ENCODE data around the gene TENM4.
"Not testable (repeated sequence)": the region's sequence is repeated elsewhere in the genome, so short reads cannot be mapped to it uniquely, and the experiment has no call there.

The TENM4 gene

DNA sequence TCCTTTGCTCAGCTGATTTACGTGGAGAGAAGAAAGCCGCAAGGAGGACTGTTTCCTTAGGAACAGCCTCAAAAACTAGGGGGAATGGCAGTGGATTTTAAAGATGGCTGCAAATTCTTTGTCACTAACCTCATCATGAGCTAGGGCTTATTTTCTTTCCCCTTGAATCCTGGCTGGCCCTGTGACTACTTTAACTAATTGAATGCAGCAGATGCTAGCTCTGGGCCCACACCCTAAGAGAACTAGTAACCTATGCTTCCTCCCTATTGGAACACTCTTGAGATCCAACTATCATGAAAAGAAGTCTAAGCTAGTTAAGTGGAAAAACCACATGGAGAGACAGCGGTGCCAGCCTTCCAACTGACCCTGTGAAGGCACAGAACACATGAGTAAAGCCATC is 444.8 kb downstream of the TENM4 start:
- no peak for DNase-seq

DNA sequence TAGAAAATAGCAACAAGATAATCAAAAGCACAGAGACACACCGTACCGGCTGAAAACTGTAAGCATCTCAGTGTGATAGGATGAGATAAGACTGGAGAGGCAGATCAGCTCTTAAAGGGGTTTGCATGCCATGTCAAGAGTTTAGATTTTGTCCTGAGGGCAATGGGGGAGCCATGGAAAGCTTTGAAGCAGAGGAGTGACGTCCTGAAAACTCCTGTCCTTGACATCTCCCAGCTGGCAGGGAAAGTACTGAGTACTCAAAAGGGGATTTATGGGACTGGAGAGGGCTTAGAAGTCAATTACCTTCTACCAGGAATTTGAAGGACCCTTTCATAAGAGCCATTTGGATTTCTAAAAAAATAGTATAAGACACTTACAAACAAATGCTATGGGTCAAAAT is 445.7 kb downstream of the TENM4 start:
- DNase-seq = no peak

GRCh38 chr11:78993802-78994430 is 446.9 kb downstream of the TENM4 start:
- DNase-seq = no peak

GRCh38 chr11:78991681-78992080 is 449.1 kb downstream of the TENM4 start:
- no peak for DNase-seq

DNA sequence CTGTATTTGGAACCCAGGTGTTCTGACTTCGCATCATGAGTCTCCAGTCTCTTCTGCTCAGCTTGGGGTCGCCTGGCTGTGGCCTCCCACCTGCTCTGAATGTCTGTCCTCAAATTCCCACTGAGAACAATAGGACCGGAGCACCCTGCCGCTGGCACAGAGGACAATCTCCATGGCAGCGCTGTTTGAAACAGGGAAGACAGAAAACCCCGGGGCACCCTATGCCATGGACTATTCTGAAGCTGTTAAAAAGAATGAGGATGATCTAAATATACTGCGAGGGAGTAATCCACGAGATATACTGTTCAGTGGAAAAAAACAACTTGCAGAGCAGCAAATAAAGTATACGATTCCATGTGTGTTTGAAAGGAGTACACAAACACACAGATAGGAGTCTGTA is 450.6 kb downstream of the TENM4 start:
- DNase-seq = no peak

- DNase-seq = no peak
These were observed 453.1 kb downstream of the TENM4 start for GRCh38 chr11:78987748-78988147.

GRCh38 chr11:78986305-78986704 is 454.5 kb downstream of the TENM4 start:
- DNase-seq = no peak

- DNase-seq = no peak
These were observed 455.2 kb downstream of the TENM4 start for GRCh38 chr11:78985663-78986062.

DNA sequence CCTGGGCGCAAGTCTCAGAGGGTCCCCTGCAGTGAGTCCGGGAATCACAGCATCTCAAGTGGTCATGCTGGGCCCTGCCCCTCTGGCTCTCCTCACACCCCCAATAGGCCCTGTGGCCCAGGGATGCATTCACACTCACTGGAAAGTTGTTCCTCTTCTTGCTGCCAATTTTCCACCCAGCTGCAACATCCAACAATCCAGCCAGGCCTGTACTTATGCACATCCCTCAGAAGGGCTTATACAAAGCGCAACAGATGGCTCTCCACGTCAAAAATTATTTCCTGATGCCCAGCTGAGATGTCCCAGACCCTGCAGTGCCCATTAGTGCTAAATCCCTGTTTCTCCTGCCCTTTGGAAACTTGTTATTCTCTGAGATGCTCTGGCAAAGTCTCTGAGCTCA is 458.4 kb downstream of the TENM4 start:
- DNase-seq = no peak

- no peak for DNase-seq
These were observed 459.7 kb downstream of the TENM4 start for GRCh38 chr11:78981153-78981552.

GRCh38 chr11:78978831-78979230 is 462.0 kb downstream of the TENM4 start:
- DNase-seq = no peak

- not testable (repeated sequence) for DNase-seq
These were observed 463.0 kb downstream of the TENM4 start for GRCh38 chr11:78977848-78978247.

DNA sequence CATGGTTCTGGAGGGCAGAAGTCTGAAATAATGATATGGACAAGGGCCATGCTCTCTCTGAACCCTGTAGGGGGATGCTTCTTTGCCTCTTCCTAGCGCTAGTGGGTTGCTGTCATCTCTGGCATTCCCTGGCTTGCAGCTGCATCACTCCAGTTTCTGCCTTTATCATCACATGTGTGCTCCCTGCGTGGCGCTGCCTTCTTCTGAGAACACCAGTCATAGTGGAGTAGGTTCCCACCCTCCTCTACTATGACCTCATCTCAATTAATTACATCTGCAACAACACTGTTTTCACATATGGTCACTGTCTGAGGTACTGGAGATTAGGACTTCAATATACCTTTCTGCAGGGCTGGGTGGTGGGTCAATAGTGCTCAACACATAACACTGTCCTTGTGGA is 463.8 kb downstream of the TENM4 start:
- DNase-seq = no peak

GRCh38 chr11:78975081-78975480 is 465.7 kb downstream of the TENM4 start:
- no peak for DNase-seq

DNA sequence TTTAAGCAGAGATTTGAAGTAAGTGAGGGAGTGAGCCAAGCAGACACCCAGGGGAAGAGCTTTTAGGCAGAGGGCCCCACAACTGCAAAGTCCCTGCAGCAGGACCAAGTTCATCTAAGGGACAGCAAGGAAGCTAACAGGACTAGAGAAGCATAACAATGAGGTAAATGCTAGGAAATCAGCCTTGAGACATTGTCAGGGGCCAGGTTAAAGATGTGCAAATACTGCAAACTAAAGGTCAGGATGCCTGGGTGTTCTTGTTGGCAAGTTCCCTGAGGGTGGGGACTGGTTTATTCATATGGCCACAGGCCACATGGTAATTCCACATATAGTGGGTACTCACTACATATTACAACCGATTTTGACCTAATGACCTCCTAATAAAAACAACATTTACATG is 467.0 kb downstream of the TENM4 start:
- no peak for DNase-seq

- no peak for DNase-seq
These were observed 468.2 kb downstream of the TENM4 start for GRCh38 chr11:78972590-78972989.

- DNase-seq = no peak
These were observed 468.7 kb downstream of the TENM4 start for GRCh38 chr11:78972177-78972576.

DNA sequence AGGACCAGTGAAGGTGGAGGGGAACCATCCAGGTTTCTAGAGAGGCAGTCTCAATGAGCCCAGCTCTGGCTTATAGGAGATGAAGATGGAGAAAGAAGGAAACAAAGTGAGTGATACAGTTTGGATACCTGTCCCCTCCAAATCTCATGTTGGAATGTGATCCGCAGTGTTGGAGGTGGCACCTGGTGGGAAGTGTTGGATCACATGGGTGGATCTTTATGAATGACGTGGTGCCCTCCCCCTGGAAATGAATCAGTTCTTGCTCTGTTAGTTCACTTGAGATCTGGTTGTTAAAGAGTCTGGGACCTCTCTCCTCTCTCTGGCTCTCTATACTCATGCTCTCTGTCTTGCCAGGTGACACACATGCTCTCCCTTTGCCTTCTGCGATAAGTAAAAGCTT is 473.0 kb downstream of the TENM4 start:
- no peak for DNase-seq

- DNase-seq = no peak
These were observed 475.4 kb downstream of the TENM4 start for GRCh38 chr11:78965432-78965831.

GRCh38 chr11:78961937-78962701 is 478.7 kb downstream of the TENM4 start:
- peak; percentile 51 for DNase-seq

DNA sequence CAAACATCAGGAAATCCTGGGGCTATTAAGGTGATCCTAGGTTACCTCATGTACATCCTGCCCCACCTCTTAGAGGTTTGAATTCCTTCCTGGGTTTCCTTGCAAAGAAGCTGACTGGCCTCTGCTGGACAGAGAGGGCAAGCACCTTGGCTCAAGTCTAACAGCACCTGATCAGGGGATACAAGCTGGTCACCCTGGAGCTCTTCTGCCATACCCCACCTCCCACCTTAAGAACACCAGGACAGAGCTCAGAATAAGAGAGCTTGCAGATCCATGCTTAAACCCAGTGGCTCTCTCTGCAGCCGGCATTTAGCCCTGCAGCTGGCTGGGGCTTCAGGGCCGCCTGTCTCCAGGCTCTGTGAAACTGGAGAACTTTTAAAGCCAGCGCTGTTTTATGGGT is 479.6 kb downstream of the TENM4 start:
- peak; percentile 13 for DNase-seq

DNA sequence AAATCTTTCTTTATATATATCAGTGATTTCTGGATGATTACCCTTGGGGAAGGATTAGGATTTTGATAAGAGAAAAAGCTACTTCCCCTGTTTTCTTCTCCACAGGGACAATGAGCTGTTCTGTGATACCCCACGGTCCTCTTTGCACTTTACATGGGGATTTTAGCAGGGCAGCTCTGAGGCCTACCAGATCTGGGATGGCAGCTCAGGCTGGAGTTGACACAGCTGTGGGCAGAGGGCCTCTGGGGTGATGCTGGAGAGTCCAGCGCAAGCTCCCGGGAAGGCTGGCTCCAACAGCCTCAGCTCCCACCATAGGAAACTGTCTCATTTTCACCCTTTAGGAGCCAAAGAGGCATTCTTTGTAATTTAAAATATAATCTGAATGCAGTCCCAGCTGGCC is 482.4 kb downstream of the TENM4 start:
- DNase-seq = no peak

- DNase-seq = no peak
These were observed 483.2 kb downstream of the TENM4 start for GRCh38 chr11:78957476-78958245.

GRCh38 chr11:78954696-78955095 is 486.1 kb downstream of the TENM4 start:
- no peak for DNase-seq
